Stimulated activated CD4-positive, alpha-beta T cell treated with anti-CD3 and anti-CD28 coated beads, TNF-alpha, amount 100 ng/mL, for 4 hours (primary cell): ENCODE data around the gene LAMB1.

Experiments
- DNase-seq, 3 experiments: peaks; one replicate each; pipeline ENCODE4 v3.0.0-alpha.2; 2020; ENCODE audit warnings: low read depth in 3 of 3

Gene LAMB1

DNA sequence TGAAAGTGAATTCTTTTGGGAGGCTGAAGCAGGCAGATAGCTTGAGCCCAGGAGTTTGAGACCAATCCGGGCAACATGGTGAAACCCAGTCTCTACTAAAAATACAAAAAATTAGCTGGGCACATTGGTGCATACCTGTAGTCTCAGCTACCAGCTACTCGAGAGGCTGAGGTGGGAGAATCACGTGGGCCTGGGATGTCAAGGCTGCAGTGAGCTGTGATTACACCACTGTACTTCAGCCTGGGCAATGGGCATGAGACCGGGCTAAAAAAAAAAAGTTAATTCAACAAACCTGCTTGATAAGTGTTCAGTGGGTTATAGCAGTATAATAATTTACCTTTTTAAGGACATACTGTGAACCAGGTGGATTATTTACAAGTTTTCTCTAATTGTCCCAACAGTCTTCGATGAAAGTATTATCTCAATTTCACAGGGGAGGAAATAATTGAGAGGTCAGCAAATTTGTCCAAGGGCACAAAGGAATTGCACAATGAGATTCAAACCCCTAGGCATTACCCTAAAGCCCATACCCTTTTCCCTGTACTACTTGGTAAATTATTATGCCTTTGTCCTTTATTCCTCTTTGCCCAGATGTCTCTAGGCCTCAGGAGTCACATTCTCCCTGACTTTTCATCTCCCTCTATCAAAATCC is 125.1 kb downstream of the LAMB1 start:
- DNase-seq, result no peak

DNA sequence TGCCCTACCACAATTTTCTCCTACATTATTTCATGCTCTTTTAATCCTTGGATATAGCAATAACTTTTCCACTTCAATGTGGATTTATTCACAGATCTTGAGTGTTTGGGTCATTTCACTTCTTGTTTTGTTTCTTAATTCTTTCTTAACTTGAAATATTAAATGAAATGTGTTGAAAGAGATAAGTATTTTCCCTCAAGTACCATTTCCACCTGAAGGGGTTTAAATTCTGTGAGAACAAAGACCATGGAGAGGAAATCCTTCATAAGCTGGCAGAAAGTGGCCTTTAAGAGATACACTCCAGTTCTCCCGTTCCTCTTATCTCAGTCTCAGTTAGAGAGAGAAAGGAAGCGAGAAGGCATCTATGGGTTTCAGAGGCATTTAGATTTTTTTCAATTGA is 126.0 kb downstream of the LAMB1 start:
- DNase-seq, result no peak

DNA sequence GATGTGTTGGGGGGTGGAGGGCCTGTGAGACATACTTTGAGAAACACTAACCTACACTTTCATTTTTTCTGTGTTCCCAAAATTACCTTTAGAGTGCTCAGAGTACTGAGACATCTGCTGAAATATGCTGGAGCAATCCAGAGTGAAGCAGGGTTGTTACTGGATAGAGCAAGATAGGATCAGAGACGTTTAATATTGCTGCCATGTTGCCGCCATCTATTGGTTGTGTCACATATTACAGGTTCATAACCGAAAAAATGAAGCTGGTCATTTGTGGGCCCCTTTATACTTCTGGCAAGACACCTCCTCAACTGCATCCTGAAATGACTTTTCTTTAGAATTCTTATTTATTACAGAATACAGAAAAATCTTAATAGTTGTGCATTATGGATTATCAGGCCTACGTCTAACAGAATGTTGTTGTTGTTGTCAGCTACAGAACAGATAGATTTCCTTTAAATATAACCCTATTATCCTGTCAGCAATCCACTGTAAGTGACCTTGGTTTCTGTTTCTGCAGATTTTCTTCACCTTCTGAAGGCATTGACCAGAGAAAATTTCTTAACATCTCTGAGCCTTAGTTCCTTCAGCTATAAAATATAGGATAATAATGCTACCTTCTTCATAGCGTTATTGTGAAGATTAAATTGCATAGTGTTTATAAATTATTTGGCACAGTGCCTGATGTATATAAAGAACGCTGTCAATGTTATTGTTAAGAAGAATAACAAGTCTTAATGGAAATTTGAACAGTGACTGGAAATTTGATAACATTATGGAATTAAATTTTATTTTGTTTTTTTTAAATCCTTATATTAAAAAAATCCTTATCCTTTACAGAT is 128.1 kb downstream of the LAMB1 start:
- no peak for DNase-seq

DNA sequence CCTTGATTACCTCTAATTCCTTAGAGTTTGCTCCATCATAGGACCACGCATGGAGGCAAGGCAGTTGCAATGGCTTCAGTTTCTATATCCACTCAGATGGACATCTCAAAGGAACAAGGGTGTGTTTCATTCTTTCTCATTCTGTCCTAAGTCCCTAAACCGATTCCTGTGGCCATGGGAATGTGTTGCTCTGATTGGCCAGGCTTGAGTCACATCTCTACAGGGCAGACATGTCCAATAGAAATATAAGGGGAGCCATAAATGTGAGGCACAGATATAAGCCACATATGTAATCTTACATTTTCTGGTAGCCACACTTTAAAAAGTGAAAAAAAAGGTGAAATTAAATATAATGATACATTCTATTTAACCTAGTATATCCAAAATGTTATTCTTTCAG is 128.8 kb downstream of the LAMB1 start:
- DNase-seq, result no peak
